Measurements from ENCODE around the gene PGGHG.
"Not testable (repeated sequence)": the region's sequence is repeated elsewhere in the genome, so short reads cannot be mapped to it uniquely, and the experiment has no call there.

The PGGHG gene

DNA sequence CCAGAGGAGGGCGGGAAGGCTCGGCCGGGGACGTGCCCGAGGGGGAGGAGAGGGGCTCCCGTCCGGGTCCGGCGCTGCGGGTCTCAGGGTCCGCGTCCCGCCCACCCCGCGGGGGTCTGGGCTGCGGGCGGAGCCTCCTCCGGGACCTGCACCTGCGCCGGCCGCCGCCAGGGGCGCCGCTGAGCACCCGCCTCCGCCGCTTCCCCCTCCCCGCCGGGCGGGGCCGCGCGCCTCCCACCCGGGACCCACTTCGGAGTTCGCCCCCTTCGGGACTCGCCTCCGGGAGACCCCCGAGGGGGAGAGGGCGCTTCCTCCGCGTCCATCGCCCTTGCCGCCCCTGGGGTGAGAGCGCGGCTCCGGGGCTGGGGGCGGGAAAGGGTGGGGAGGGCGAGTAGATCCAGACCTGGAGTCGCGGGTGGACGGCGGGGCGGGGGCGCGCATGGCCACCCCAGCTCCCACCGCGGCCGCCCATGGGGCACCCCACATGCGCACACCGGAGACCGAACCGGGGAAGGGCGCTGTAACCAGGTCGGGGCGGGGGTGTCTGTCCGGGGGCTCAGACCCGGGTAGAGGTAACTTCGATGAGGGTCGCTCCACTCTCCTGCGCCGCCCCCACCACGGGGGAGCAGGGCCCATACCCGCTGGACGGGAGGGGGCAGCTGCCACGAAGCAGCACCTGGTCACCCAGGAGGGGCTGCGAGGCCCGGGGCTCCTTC lies 29.6 kb downstream of the PGGHG start:
- not testable (repeated sequence) for H3K27me3 Mint-ChIP-seq, H3K4me3 Mint-ChIP-seq, H3K27ac Mint-ChIP-seq, H3K36me3 Mint-ChIP-seq, H3K9me3 Mint-ChIP-seq
- H3K4me1 Mint-ChIP-seq = peaks cover 49% of the 10 kb centered on the region
- peak; percentile 71 for ATAC-seq

- peak overlapping the region; percentile 39 for H3K4me3 Mint-ChIP-seq
- H3K9me3 Mint-ChIP-seq, H3K36me3 Mint-ChIP-seq, H3K27ac Mint-ChIP-seq, H3K27me3 Mint-ChIP-seq: not testable (repeated sequence)
- H3K4me1 Mint-ChIP-seq = peaks cover 41% of the 10 kb centered on the region
- ATAC-seq = peak; percentile 25
Measured at GRCh38 chr11:319121-319887, 30.4 kb downstream of the PGGHG start.

GRCh38 chr11:319888-320273 lies 31.0 kb downstream of the PGGHG start:
- H3K27me3 Mint-ChIP-seq = not testable (repeated sequence)

DNA sequence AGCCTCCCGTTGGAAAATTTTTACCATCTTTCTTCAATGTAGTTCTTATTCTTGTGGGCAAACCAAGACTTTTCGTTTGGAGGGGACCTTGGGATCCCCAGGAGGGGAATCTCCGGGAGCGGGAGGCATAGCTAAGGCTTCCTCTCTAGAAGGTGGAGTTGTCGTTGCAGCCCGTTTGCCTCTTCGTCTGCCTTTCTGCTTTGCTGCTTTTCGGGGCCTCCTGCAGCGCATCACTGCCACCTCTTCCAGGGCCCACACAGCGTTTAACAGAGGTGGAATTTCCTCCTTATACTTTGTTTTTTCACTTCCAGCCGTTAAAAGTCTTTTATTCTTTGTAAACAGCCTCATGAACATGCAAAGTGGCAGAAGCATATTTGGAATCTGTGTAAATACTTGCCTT lies 35.2 kb downstream of the PGGHG start:
- ATAC-seq = no peak
- Mint-ChIP-seq H3K4me1 (peaks cover 48% of the 10 kb centered on the region), H3K9me3 (no peaks in the 10 kb centered on the region), H3K36me3 (no peaks in the 10 kb centered on the region), H3K27me3 (no peaks in the 10 kb centered on the region), H3K4me3 (no peak overlapping the region), H3K27ac (no peak overlapping the region)

More at GRCh38 chr11:319888-320273, 31.0 kb downstream of the PGGHG start:
- H3K27ac Mint-ChIP-seq, H3K9me3 Mint-ChIP-seq, ATAC-seq, H3K36me3 Mint-ChIP-seq: not testable (repeated sequence)
- Mint-ChIP-seq H3K4me1 (peaks cover 40% of the 10 kb centered on the region), H3K4me3 (peak overlapping the region; percentile 57)

GRCh38 chr11:324593-325517 lies 35.9 kb downstream of the PGGHG start:
- H3K27me3 Mint-ChIP-seq, H3K9me3 Mint-ChIP-seq, H3K4me3 Mint-ChIP-seq, ATAC-seq, H3K36me3 Mint-ChIP-seq: not testable (repeated sequence)
- peak overlapping the region; percentile 99 for H3K27ac Mint-ChIP-seq
- H3K4me1 Mint-ChIP-seq = peaks cover 49% of the 10 kb centered on the region

DNA sequence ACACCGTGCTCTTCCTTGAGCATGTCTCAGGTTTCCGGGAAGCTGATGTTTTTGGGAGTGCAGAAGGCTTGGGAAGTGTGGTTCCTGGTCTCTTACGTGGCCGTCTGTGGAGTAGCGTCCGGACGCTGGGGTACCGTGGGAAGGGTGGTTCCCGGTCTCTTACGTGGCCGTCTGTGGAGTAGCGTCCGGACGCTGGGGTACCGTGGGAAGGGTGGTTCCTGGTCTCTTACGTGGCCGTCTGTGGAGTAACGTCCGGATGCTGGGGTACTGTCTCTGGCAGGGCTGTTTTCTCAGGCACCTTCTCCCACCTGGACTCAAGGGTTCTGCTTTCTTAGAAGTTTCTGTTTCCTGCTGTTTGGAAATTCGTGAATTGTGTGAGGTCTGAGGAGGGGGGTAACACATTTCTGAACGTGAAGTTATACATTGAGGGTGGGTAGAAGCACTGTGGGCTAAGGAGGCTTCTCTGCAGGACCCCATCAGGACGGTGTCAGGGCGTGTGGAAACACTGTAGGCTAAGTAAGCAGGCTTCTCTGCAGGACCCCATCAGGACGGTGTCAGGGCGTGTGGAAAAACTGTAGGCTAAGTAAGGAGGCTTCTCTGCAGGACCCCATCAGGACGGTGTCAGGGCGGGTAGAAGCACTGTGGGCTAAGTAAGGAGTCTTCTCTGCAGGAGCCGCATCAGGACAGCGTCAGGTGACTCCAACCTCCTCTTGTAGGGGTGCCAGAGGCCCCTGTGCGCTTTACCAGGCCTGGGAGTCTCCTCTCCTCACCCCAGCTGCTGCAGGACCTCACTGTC lies 37.1 kb downstream of the PGGHG start:
- Mint-ChIP-seq H3K36me3 (no peaks in the 10 kb centered on the region), H3K4me1 (peaks cover 51% of the 10 kb centered on the region), H3K27me3 (no peaks in the 10 kb centered on the region), H3K9me3 (no peaks in the 10 kb centered on the region), H3K27ac (peak overlapping the region; percentile 99), H3K4me3 (no peak overlapping the region)
- ATAC-seq = no peak

GRCh38 chr11:326592-326841 lies 37.6 kb downstream of the PGGHG start:
- Mint-ChIP-seq H3K4me3 (peak overlapping the region; percentile 54), H3K4me1 (peaks cover 56% of the 10 kb centered on the region), H3K9me3 (no peaks in the 10 kb centered on the region), H3K36me3 (no peaks in the 10 kb centered on the region), H3K27me3 (no peaks in the 10 kb centered on the region), H3K27ac (peak overlapping the region; percentile 99)
- ATAC-seq = no peak

DNA sequence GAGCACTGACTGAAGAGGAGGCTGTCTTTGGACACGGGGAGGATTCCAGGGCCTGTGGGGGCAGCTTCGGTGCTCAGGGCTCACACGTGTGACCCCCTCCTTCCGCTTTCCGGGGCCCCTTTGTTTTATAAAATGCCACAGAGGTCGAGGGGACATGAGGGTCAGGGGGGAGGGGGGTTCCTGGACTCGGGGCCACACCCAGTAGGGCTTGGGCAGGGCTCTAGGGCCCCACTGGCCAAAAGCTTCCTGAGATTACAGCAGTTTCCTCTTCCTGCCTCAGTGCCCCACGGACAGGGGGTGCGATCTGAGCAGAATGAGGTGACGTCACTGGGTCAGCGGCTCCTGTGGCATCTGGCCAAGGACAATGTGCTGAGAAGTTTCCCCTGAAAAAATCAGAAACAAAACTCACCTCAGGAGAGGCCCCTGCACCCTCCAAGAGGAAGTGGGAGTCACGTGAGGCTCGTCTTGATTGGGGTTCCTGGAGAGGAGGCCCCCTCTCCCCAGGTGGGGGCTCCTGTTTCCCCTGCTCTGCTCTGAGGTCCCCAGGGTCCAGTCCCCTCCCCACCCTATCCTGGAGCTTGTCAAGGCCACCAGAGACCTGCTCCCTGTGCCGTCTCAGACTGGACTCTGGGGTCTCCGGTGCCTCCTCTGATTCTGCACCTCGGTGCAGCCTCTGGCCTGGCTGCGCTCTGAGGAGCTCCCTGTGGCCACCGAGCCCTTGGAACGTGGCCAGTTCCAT lies 38.1 kb downstream of the PGGHG start:
- Mint-ChIP-seq H3K9me3 (no peaks in the 10 kb centered on the region), H3K36me3 (no peaks in the 10 kb centered on the region), H3K4me1 (peaks cover 58% of the 10 kb centered on the region), H3K4me3 (peak overlapping the region; percentile 54), H3K27me3 (no peaks in the 10 kb centered on the region), H3K27ac (peak overlapping the region; percentile 99)
- ATAC-seq = peak; percentile 86

DNA sequence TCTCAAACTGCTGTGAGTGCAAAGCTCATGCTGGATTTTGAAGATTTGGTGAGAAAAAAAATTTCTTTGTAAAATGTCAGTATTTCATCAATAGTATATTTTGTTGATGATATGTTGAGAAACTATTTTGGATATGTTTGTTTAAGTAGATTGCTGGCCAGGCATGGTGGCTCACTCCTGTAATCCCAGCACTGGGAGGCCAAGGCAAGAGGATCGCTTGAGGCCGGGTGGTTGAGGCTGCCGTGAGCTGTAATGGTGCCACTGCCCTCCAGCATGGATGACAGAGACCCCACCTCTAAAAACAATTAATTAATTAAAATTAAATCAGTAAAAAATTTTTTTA lies 38.6 kb downstream of the PGGHG start:
- peak overlapping the region; percentile 38 for H3K4me3 Mint-ChIP-seq
- H3K36me3 Mint-ChIP-seq = no peaks in the 10 kb centered on the region
- peaks cover 58% of the 10 kb centered on the region for H3K4me1 Mint-ChIP-seq
- no peak for ATAC-seq
- H3K27me3 Mint-ChIP-seq = no peaks in the 10 kb centered on the region
- H3K9me3 Mint-ChIP-seq = no peaks in the 10 kb centered on the region
- peak overlapping the region; percentile 99 for H3K27ac Mint-ChIP-seq

- no peaks in the 10 kb centered on the region for H3K36me3 Mint-ChIP-seq
- H3K4me1 Mint-ChIP-seq = peaks cover 63% of the 10 kb centered on the region
- no peak for ATAC-seq
- no peak overlapping the region for H3K4me3 Mint-ChIP-seq
- H3K9me3 Mint-ChIP-seq = no peaks in the 10 kb centered on the region
- H3K27ac Mint-ChIP-seq = no peak overlapping the region
- no peaks in the 10 kb centered on the region for H3K27me3 Mint-ChIP-seq
Measured at GRCh38 chr11:328012-328411, 39.1 kb downstream of the PGGHG start.

DNA sequence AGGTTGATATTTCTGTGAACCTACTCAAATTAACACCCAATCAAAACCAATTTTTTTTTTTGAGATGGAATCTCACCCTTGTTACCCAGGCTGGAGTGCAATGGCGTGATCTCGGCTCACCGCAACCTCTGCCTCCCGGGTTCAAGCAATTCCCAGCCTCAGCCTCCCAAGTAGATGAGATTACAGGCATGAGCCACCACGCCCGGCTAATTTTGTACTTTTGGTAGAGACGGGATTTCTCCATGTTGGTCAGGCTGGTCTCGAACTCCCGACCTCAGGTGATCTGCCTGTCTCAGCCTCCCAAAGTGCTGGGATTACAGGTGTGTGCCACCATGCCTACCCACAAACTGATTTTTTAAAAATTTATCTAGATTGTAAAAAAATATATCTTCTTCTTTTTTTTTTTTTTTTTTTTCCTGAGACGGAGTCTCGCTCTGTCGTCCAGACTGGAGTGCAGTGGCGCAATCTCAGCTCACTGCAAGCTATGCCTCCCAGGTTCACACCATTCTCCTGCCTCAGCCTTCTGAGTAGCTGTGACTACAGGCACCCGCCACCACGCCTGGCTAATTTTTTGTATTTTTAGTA lies 39.7 kb downstream of the PGGHG start:
- not testable (repeated sequence) for ATAC-seq, H3K36me3 Mint-ChIP-seq, H3K9me3 Mint-ChIP-seq, H3K27me3 Mint-ChIP-seq, H3K4me3 Mint-ChIP-seq
- Mint-ChIP-seq H3K27ac (peak overlapping the region; percentile 60), H3K4me1 (peaks cover 63% of the 10 kb centered on the region)

DNA sequence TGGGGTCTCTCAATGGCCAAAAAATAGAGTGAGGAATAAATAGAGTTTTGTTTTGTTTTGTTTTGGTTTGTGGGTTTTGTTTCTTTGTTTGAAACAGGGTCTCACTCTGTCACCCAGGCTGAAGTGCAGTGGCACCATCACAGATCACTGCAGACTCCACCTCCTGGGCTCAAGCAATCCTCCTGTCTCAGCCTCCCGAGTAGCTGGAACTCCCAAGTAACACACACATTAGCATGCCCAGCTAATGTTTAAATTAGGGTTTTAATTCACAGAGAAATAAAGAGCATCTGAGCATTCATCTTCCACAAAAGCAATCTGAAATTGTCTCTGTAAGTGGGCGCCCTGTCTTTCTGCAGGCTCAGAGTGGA lies 40.9 kb downstream of the PGGHG start:
- no peak overlapping the region for H3K4me3 Mint-ChIP-seq
- H3K4me1 Mint-ChIP-seq = peaks cover 59% of the 10 kb centered on the region
- no peak for ATAC-seq
- no peaks in the 10 kb centered on the region for H3K36me3 Mint-ChIP-seq
- peak overlapping the region; percentile 60 for H3K27ac Mint-ChIP-seq
- H3K27me3 Mint-ChIP-seq = no peaks in the 10 kb centered on the region
- H3K9me3 Mint-ChIP-seq = no peaks in the 10 kb centered on the region

DNA sequence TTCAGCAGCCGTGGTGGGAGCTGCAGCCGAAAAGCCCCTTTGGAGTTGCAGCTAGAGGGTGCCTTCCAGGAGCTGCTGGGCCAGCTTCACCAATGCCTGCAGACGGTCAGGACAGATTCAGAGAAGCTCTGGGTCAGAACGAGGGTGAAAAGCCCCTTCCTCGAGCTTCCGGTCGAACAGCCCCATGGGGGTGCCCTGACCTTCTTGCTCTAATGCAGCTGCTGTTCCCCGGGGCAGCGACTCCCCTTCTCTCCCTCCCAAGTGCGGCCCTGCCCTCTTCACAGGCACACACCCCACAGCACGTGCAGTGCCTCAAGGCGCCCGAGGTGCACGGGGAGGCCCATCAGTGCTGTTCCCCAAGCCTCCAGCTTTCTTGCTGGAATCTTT lies 41.4 kb downstream of the PGGHG start:
- Mint-ChIP-seq H3K27ac (peak overlapping the region; percentile 60), H3K27me3 (no peaks in the 10 kb centered on the region), H3K36me3 (no peaks in the 10 kb centered on the region), H3K9me3 (no peaks in the 10 kb centered on the region), H3K4me1 (peaks cover 57% of the 10 kb centered on the region), H3K4me3 (peak overlapping the region; percentile 23)
- ATAC-seq = no peak

- Mint-ChIP-seq H3K4me3 (peak overlapping the region; percentile 36), H3K4me1 (peaks cover 56% of the 10 kb centered on the region), H3K36me3 (no peaks in the 10 kb centered on the region), H3K9me3 (no peaks in the 10 kb centered on the region), H3K27me3 (no peaks in the 10 kb centered on the region), H3K27ac (peak overlapping the region; percentile 60)
- peak; percentile 13 for ATAC-seq
Measured at GRCh38 chr11:330694-331357, 41.9 kb downstream of the PGGHG start.
